HG03558 (cell line): ENCODE results near the gene PCSK7.

Source experiments
- ATAC-seq: cut with Tn5 transposase; IDR thresholded peaks from one replicate; pipeline ENCODE4 v1.9.1; 2021; ENCODE audit warnings: moderate number of reproducible peaks; ENCODE audit not compliant: unreplicated experiment; ENCODE audit errors: extremely low read depth

Gene PCSK7

DNA sequence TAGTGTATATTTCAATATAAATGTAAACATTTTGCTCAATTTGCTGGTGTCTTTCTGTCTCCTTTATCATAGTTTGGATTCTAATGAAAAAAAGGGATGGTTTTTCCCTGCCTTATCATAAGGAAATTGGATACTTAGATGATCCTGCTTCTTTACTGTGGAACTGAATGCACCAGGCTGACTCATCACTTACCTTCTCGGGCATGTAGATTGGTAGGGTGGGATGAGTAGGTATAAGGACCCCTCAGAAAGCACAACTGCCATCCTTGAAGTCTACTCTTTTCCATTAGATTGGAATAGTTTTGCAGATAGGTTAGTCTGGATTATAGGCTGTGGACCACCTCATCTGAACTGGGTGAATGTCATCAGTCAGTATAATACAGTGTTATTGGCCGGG lies 60.9 kb downstream of the PCSK7 start:
- ATAC-seq, result no peak

DNA sequence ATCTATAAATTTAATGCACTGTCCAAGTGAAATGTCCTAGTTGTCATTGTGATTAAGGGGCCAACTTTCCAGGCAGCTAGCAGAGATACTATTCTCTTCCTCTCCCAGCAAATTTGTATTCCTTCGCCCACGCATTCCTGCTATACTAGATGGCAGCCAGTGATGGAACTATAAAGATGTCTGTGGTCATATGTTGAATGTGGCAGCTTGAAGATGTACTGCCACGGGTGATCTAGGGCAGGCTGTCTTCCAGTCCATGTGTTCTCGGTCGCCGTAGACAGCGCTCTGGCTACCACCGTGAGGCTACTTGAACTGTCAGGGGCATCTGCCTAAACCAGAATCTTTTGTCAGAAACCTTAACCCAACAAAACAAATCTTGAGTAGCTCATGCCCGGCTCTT lies 61.7 kb downstream of the PCSK7 start:
- no peak for ATAC-seq

DNA sequence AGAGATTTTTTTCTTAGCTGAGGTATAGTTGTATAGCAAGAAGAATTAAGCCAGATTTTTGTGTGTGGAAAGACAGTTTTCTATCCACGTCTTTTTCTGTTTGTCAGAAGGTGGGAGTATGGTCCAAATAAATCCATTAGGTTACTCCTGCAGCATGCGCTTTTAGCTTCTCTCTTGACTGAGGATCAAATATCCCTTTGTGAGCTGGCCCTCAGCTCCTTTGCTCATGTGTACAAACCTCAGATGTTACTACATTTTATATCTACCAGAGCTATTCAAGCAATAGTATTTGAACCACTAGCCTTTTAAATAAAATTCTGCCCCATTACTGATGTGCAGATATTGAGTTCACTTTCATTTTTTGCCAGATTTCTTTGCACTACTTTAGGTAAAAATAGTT lies 62.1 kb downstream of the PCSK7 start:
- ATAC-seq, result no peak

DNA sequence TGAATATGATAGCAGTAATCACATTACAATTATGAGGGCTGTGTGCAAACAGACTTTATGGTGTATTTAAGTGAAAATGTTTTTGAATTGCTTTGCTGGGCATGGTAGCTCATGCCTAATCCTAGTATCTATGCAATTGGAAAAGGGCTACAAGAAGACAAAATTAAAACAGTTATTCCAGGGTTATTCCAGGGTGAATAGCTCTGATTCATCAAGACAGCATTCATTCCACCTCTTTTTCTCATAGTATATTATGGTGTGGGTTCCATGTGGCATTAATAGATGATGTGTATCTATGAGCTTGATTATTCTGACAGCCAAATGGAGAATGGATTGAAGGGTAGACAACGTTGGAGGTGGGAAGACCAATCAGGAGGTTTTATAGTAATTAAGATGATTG lies 65.4 kb downstream of the PCSK7 start:
- no peak for ATAC-seq

DNA sequence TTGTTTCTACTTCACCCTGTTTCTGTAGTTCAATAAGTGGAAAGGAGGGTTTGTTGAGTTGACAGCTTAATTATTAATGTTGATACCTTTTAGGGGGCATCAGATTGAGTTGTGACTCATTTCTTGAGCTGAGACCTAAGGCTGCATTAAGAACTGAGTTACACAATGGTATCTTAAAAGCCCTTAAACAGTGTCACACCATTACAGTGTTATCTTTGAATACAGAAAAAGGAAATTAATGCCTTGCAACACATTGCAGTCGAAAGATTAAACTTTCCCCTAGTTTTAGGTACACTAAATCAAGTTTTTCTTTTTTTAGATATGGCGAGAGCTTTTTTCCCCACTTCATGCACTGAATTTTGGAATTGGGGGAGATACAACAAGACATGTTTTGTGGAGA lies 71.0 kb downstream of the PCSK7 start:
- ATAC-seq, result no peak

DNA sequence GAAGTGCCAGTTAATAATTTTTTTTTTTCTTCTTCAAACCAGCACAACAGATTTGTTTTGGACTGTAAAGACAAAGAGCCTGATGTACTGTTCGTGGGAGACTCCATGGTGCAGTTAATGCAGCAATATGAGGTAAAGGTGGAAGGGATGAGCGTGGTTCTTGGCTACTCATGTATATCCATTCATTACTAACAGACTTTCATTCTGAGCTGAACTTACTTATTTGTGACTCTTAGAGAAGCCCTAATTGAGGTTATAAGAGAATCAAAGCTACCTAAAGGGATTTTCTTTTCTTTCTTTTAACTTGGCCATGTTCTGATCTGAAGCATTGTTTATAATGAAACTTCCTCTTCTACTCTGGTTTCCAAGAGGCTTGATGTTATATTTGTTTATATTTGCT lies 72.0 kb downstream of the PCSK7 start:
- no peak for ATAC-seq

DNA sequence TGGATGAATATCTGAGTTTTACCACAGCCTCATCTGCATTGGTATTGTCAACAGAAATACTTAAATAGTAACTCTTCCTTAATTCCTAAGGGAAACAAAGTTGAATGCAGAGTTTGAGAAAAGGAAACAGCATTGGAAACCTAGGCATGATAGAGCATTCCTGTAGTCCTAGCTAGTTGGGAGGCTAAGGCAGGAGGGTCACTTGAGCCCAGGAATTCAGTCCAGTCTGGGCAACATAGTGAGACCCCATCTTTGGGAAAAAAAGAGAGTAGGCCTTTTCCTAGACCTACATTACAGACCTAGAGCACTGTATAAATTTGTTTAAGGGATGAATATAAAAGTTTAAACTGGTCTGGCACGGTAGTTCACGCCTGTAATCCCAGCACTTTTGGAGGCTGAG lies 74.4 kb downstream of the PCSK7 start:
- ATAC-seq, result no peak

DNA sequence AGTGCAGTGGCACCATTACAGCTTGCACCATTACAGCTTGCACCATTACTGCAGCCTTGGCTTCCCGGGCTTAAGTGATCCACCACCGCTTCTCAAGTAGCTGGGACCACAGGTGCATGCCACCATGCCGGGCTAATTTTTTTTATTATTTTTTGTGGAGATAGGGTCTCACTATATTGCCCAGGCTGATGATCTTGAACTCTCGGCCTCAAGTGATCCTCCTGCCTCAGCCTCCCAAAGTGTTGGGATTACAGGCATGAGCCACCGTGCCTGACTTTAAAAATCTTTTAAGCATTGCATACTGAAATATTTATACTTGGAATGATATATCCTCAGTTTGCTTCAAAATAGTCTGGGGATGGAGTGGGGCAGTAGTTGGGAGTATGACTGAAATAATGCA lies 77.4 kb downstream of the PCSK7 start:
- no peak for ATAC-seq
